Right lobe of liver (tissue), 6 donors: ENCODE results near the gene PLEKHG3. TPM values are rescaled to one million over a fixed set of nuclear protein-coding genes. Genes with fewer than 3 reads are reported as not detected.
A peak's percentile ranks its signal among the peaks of the same experiment; 100 is the strongest.

Source experiments
- ATAC-seq, 4 donors: fragments of 200-7000 bp; cut with Tn5 transposase; one replicate each; pipeline ENCODE4 v1.9.1; 2020; ENCODE audit warnings: mild to moderate bottlenecking in 4 of 4, moderate library complexity in 4 of 4
- DNase-seq, 3 donors: peaks; one replicate each; pipeline ENCODE4 v3.0.0-alpha.2; 2020
- H3K27ac ChIP-seq, 3 donors: fragments of 200-600 bp; one replicate each; pipeline ENCODE4 v1.8.0; 2022
- H3K27me3 ChIP-seq, 2 donors: fragments of 200-600 bp; one replicate each; pipeline ENCODE4 v1.8.0; 2022
- H3K36me3 ChIP-seq, 4 donors: fragments of 200-600 bp; sonication (generic) in 1 of 4; one replicate each; pipeline versions ENCODE4 v1.5.1 to v1.8.0; 2017 to 2022; ENCODE audit warnings: control low read depth in 1 of 4
- H3K4me1 ChIP-seq, 4 donors: fragments of 200-600 bp; sonication (generic) in 1 of 4; one replicate each; pipeline versions ENCODE4 v1.5.1 to v1.8.0; 2017 to 2022; ENCODE audit warnings: control low read depth in 1 of 4
- H3K4me3 ChIP-seq, 3 donors: fragments of 200-600 bp; one replicate each; pipeline ENCODE4 v1.8.0; 2022
- H3K9me3 ChIP-seq, 4 donors: fragments of 200-600 bp; sonication (generic) in 1 of 4; one replicate each; pipeline versions ENCODE4 v1.5.1 to v1.8.0; 2017 to 2022; ENCODE audit warnings: control low read depth in 1 of 4
- POLR2A ChIP-seq: fragments of 450-650 bp; IDR thresholded peaks from one replicate; pipeline ENCODE4 v1.6.1; 2017; ENCODE audit warnings: antibody characterized with exemption, mild to moderate bottlenecking
- WGBS: methylation state at CpG from one replicate; pipeline ENCODE4 v1.1.6; 2018; ENCODE audit warnings: low coverage, low lambda C conversion rate; ENCODE audit not compliant: insufficient coverage; ENCODE audit errors: missing lambda C conversion rate; 5-methylcytosine and 5-hydroxymethylcytosine counted together
- intact Hi-C, 2 donors: fragments of 100-400 bp; cut with DNase I; formaldehyde crosslinking; loops; one replicate each; pipeline versions ENCODE4 v1.11.2 to v1.14.1; 2022
- total RNA-seq, 6 experiments: library from RNA; depleted of rRNA in 2 of 6; stranded (reverse); fragments of >200 nt in 2 of 6; fragmentation: NEBNext Ultra II Directional in 3 of 6; extraction: Animal tissue kit (Norgen Biotek cat#: 25700) in 3 of 6; gene quantifications; one replicate each; pipeline versions ENCODE4 v1.1.0 to v1.2.4, GENCODE V29; 2016 to 2023
- TF ChIP-seq, protein P1 (sequence below), 4 donors: fragments of 200-600 bp in 3 of 4; fragments of 450-650 bp in 1 of 4; IDR thresholded peaks; one replicate each; pipeline versions ENCODE4 v1.5.1 to v1.8.0; 2016 to 2022; ENCODE audit warnings: antibody characterized with exemption in 4 of 4, mild to moderate bottlenecking in 2 of 4
- donor health status: DM: no; HTN: yes; CAD: no.
- donor health status: DM: no; HTN: no; CAD: no.
- donor health status: DM: no; HTN: no; CAD: no.
- donor health status: DM: no; HTN: yes; CAD: no.
- donor health status: DM: no; HTN: yes; CAD: no.

The PLEKHG3 gene
- total RNA-seq, 6 experiments from 2014 or later: 25.4 to 49.1 (median 28.0) TPM

DNA sequence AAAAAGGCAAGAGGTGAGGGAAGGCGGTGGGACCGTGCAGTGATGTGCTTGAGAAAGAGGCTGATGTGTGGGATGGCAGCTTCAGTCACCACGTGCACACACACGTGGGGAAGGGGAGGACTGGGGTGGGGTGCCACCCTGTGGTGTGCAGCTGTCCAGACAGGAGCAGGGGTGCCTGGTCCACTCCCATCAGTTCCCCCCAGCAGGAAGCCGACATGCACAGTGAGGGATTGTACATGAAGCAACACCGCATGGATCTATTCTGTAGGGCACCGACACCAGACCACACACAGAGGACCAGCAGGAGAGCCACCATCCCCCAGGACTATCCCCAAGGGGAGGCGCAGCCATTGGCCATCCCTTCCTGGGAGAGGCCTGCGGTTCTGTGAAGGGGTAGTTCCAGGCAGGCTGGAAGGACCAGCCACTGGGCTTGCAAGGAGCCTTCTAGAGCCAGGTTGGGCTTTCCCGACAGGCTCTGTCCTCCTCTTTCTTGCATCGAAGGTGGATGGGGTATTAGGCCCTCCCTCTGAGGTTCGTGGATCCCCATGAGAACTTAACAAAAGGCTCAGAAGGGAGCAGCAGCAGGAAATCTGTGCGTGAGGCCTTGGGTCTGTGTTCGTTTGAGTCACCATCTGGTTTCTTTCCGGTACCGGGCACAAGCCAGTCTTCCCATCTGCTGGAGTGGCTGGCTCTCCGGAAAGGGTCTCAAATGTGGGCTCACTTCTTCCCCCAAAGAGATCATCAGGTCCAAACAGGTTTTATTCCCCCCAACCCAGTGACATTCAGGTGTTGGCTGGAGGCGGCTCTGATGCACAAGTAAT is 59.8 kb downstream of the PLEKHG3 start:
- DNase-seq (peak in 1 of 3 donors; percentile 53), ATAC-seq (no peak)
- no peak for TF ChIP-seq POLR2A
- TF ChIP-seq, protein P1, sequence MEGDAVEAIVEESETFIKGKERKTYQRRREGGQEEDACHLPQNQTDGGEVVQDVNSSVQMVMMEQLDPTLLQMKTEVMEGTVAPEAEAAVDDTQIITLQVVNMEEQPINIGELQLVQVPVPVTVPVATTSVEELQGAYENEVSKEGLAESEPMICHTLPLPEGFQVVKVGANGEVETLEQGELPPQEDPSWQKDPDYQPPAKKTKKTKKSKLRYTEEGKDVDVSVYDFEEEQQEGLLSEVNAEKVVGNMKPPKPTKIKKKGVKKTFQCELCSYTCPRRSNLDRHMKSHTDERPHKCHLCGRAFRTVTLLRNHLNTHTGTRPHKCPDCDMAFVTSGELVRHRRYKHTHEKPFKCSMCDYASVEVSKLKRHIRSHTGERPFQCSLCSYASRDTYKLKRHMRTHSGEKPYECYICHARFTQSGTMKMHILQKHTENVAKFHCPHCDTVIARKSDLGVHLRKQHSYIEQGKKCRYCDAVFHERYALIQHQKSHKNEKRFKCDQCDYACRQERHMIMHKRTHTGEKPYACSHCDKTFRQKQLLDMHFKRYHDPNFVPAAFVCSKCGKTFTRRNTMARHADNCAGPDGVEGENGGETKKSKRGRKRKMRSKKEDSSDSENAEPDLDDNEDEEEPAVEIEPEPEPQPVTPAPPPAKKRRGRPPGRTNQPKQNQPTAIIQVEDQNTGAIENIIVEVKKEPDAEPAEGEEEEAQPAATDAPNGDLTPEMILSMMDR (IDR thresholded peaks at IDR 0.05): no peak
- 45% methylated on average over 6 of the region's 18 CpGs for WGBS
- no peaks in the 10 kb centered on the region for H3K4me1 ChIP-seq
- no peaks in the 10 kb centered on the region for H3K36me3 ChIP-seq
- intact Hi-C loops: loop anchor here in 1 of 2 donors (5.0 kb wide), 1 partner anchor 92 kb away; no protein-coding TSS in a partner anchor
- no peaks in the 10 kb centered on the region for H3K9me3 ChIP-seq
- peak overlapping the region in 1 of 3 donors; percentile 31 for H3K4me3 ChIP-seq
- no peak overlapping the region for H3K27ac ChIP-seq
- H3K27me3 ChIP-seq: no peaks in the 10 kb centered on the region

DNA sequence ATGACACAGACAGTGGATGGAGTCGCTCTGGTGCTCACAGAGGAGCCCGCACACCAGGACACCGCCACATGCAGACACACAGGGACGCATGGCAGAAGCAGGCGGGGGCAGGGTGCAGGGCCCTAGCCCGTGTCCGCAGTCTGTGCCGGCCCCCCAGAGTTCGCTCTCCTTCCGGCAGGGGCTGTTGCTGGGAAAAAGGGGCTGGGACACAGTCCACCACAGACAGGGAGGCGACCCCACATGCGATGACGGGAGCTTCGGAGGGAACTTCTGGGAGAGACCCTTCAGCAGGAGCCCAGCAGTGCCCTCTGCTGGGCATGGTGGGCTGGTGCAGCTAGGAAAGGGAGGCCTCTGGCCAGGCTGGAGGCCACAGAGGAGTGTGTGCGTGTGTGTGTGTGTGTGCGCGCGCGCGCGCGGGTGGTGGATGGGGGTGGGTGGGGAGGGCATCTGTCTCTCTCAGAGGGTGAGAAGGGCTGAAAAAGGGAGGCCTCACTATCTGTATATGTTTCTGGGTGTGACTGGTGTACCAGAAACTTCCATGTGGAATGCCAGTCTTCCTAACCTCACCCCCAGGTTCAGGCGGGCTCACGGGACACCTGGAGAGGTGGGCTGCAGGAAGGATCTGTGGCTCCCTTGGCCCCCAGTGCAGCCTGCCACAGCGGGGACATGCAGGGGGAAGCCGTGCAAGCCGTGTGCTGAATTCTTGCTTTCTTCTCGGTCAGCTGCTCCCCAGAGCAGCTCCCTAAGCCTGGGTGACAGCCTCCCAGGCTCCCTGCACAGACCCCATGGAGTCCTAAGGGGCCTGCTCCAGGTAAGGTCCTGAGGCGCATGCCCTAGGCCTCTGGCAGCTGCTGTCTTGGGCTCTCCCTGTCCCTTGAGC is 60.7 kb downstream of the PLEKHG3 start:
- WGBS: 12% methylated on average over 6 of the region's 29 CpGs
- Histone ChIP-seq H3K4me3 (peak overlapping the region in 2 of 3 donors; percentile 21 to 31), H3K4me1 (no peaks in the 10 kb centered on the region), H3K36me3 (no peaks in the 10 kb centered on the region), H3K27me3 (no peaks in the 10 kb centered on the region), H3K9me3 (no peaks in the 10 kb centered on the region), H3K27ac (no peak overlapping the region)
- no peak for TF ChIP-seq POLR2A
- TF ChIP-seq, protein P1 (IDR thresholded peaks at IDR 0.05): peak; percentile 84 to 90 (median 88)
- peak; percentile 84 to 91 (median 84) for ATAC-seq
- intact Hi-C loops: loop anchor here in 1 of 2 donors (5.0 kb wide), 1 partner anchor 93 kb away; no protein-coding TSS in a partner anchor
- peak; percentile 66 to 77 (median 71) for DNase-seq

DNA sequence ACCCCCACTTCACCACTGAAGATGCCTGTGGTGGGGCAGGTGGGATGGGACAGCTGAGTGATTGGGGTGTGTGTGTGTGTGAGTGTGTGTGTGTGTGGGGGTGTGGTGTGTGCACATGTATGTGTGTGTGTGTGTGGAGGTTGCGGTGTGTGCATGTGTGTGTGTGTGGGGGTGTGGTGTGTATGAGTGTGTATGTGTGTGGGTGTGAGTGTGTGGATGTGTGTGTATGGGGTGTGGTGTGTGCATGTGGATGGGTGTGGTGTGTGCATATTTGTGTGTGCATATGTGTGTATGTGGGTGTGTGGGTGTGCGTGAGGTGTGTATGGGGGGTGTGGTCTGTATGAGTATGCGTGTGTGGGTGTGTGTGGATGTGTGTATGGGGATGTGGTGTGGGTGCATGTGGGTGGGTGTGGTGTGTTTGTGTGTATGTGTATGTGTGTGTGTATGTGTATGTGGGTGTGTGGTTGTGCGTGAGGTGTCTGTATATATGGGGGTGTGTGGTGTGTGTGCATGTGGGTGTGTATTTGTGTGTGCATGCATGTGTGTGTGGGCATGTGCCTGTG is 61.6 kb downstream of the PLEKHG3 start:
- DNase-seq: peak in 1 of 3 donors; percentile 25

More for the DNA sequence above, 61.6 kb downstream of the PLEKHG3 start:
- Histone ChIP-seq H3K4me3 (no peak overlapping the region), H3K27me3 (no peaks in the 10 kb centered on the region), H3K9me3 (no peaks in the 10 kb centered on the region), H3K36me3 (no peaks in the 10 kb centered on the region), H3K27ac (no peak overlapping the region), H3K4me1 (no peaks in the 10 kb centered on the region)
- 86% methylated on average over 4 of the region's 4 CpGs for WGBS
- TF ChIP-seq, protein P1 (IDR thresholded peaks at IDR 0.05): no peak
- no peak for TF ChIP-seq POLR2A
- no peak for ATAC-seq
- intact Hi-C loops: no loop called here
